GM21515 (cell line): Measurements from ENCODE around the gene CCR5AS.

ENCODE experiments used
- ATAC-seq: cut with Tn5 transposase; IDR thresholded peaks from one replicate; pipeline ENCODE4 v1.9.1; 2021; ENCODE audit not compliant: unreplicated experiment

The CCR5AS gene

GRCh38 chr3:46318207-46318927 is 88.5 kb downstream of the CCR5AS start:
- no peak for ATAC-seq

- ATAC-seq, result no peak
Measured at GRCh38 chr3:46316206-46316605, 90.7 kb downstream of the CCR5AS start.

GRCh38 chr3:46314517-46314916 is 92.3 kb downstream of the CCR5AS start:
- ATAC-seq, result no peak
